Keratinocyte (primary cell): ENCODE data around the gene ATP13A5. TPM values are rescaled to one million over a fixed set of nuclear protein-coding genes. Genes with fewer than 3 reads are reported as not detected.

Experiments
- DNase-seq: peaks from one replicate; pipeline ENCODE4 v3.0.0-alpha.2; 2011; ENCODE audit warnings: low read depth, missing footprints, low spot score
- FAIRE-seq: peaks from 2 replicates; lab custom pipeline; 2011; peaks lifted over from hg19 to GRCh38; lab: Jason Lieb, UNC
- H2AFZ ChIP-seq: 2 replicates; pipeline ENCODE4 v1.6.0; 2012; ENCODE audit warnings: low read length, control low read depth, inconsistent platforms; ENCODE audit not compliant: control insufficient read depth
- H3K27ac ChIP-seq: 2 replicates; pipeline ENCODE4 v1.5.1; 2011; ENCODE audit warnings: low read length; ENCODE audit not compliant: control insufficient read depth, insufficient read depth
- H3K27me3 ChIP-seq: 3 replicates; pipeline ENCODE4 v1.6.0; 2011; ENCODE audit warnings: low read length; ENCODE audit not compliant: control insufficient read depth, insufficient read depth; ENCODE audit errors: extremely low read depth
- H3K36me3 ChIP-seq, 2 experiments: 2 replicates in 1 of 2; 3 replicates in 1 of 2; pipeline ENCODE4 v1.5.1; 2011; ENCODE audit warnings: low read length in 2 of 2, mild to moderate bottlenecking in 1 of 2; ENCODE audit not compliant: control insufficient read depth in 2 of 2, insufficient read depth in 2 of 2; ENCODE audit errors: extremely low read depth in 1 of 2
- H3K4me1 ChIP-seq: 3 replicates; pipeline ENCODE4 v1.5.1; 2011; ENCODE audit warnings: low read length; ENCODE audit not compliant: control insufficient read depth, insufficient read depth; ENCODE audit errors: extremely low read depth
- H3K4me2 ChIP-seq: 3 replicates; pipeline ENCODE4 v1.6.0; 2011; ENCODE audit warnings: low read depth, low read length; ENCODE audit not compliant: control insufficient read depth, insufficient read depth; ENCODE audit errors: extremely low read depth
- H3K4me3 ChIP-seq, 3 experiments: fragments of 200-600 bp in 1 of 3; sonication (generic) in 1 of 3; 2 replicates in 2 of 3; 3 replicates in 1 of 3; pipeline ENCODE4 v1.5.1; 2011 to 2016; ENCODE audit warnings: low read length in 3 of 3, mild to moderate bottlenecking in 3 of 3, control low read depth in 2 of 3, inconsistent platforms in 1 of 3, low read depth in 1 of 3, mixed read lengths in 1 of 3, mixed run types in 1 of 3, moderate library complexity in 1 of 3; ENCODE audit not compliant: control insufficient read depth in 2 of 3, insufficient read depth in 2 of 3; ENCODE audit errors: extremely low read depth in 1 of 3
- H3K79me2 ChIP-seq: 2 replicates; pipeline ENCODE4 v1.6.0; 2012; ENCODE audit warnings: low read length; ENCODE audit not compliant: control insufficient read depth, insufficient read depth
- H3K9ac ChIP-seq: 3 replicates; pipeline ENCODE4 v1.6.0; 2011; ENCODE audit warnings: low read length; ENCODE audit not compliant: control insufficient read depth, insufficient read depth; ENCODE audit errors: extremely low read depth
- H3K9me1 ChIP-seq: 3 replicates; pipeline ENCODE4 v1.6.0; 2011; ENCODE audit warnings: low read length; ENCODE audit not compliant: control insufficient read depth, insufficient read depth; ENCODE audit errors: extremely low read depth
- H3K9me3 ChIP-seq: 2 replicates; pipeline ENCODE4 v1.5.1; 2012; ENCODE audit warnings: low read depth, low read length; ENCODE audit not compliant: control insufficient read depth
- H4K20me1 ChIP-seq: 3 replicates; pipeline ENCODE4 v1.6.0; 2011; ENCODE audit warnings: low read length; ENCODE audit not compliant: control insufficient read depth, insufficient read depth; ENCODE audit errors: extremely low read depth
- EZH2 ChIP-seq: IDR thresholded peaks from one replicate; pipeline ENCODE4 v1.6.1; 2012; ENCODE audit warnings: inconsistent platforms, mild to moderate bottlenecking, low read length, moderate library complexity
- dilution Hi-C: fragments of 300-500 bp; cut with MboI; formaldehyde crosslinking; loops from one replicate; pipeline ENCODE4 v1.7.0; 2020; ENCODE audit warnings: low sequenced_read_pairs; ENCODE audit not compliant: extremely low pct_ligation_motif_present
- polyA plus RNA-seq, 5 experiments: library from polyadenylated mRNA; depleted of rRNA in 3 of 5; stranded (reverse) in 3 of 5; stranded (forward) in 1 of 5; unstranded in 1 of 5; fragments of >200 nt; gene quantifications; 1 replicate in 1 of 5; 2 replicates in 3 of 5; 3 replicates in 1 of 5; pipeline versions ENCODE4 v1.2.1 to v1.2.3, GENCODE V29; 2011 to 2012; ENCODE audit warnings: missing spikeins in 2 of 5, low read depth in 1 of 5, low replicate concordance in 1 of 5
- TF ChIP-seq, protein P1 (sequence below), 3 experiments: IDR thresholded peaks in 1 of 3; conservative IDR thresholded peaks in 1 of 3; optimal IDR thresholded peaks in 1 of 3; 2 replicates in 2 of 3; 3 replicates in 1 of 3; pipeline versions ENCODE3 to v1.5.1; 2011; ENCODE audit warnings: low read length in 3 of 3, mild to moderate bottlenecking in 3 of 3, moderate library complexity in 2 of 3, control low read depth in 1 of 3, inconsistent platforms in 1 of 3; ENCODE audit not compliant: insufficient read depth in 2 of 3; ENCODE audit errors: extremely low read depth in 1 of 3

Gene ATP13A5
- polyA plus RNA-seq, 1 donor (not counting 4 experiments of a cell fraction or from before 2014, with no cell fraction given) = not detected

DNA sequence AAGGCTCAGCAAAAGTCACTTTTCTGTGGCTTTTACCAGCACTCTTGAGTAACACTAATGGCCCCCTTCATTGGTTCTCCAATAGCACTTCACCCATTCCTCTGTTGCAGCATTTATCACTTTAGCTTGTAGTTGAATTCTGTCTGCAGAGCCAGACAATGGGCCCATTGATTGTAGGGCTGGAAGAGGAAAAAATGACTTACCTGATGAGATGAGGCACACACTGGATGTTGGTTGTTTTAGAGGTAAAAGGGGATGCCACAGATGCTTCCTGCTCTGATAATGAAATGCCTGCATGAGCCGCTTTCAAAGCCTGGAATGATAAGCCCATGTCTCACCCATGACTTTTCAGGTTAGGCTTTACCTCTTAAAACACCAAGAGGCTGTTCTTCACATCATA is 73.2 kb downstream of the ATP13A5 start:
- no peak overlapping the region for H3K4me3 ChIP-seq
- H3K79me2 ChIP-seq = no peaks in the 10 kb centered on the region
- H3K27me3 ChIP-seq = no peaks in the 10 kb centered on the region
- no peak overlapping the region for H2AFZ ChIP-seq
- FAIRE-seq (no peak), DNase-seq (no peak)
- no peaks in the 10 kb centered on the region for H3K9me1 ChIP-seq
- dilution Hi-C loops = no loop called here
- no peak overlapping the region for H3K4me2 ChIP-seq
- TF ChIP-seq, protein P1, sequence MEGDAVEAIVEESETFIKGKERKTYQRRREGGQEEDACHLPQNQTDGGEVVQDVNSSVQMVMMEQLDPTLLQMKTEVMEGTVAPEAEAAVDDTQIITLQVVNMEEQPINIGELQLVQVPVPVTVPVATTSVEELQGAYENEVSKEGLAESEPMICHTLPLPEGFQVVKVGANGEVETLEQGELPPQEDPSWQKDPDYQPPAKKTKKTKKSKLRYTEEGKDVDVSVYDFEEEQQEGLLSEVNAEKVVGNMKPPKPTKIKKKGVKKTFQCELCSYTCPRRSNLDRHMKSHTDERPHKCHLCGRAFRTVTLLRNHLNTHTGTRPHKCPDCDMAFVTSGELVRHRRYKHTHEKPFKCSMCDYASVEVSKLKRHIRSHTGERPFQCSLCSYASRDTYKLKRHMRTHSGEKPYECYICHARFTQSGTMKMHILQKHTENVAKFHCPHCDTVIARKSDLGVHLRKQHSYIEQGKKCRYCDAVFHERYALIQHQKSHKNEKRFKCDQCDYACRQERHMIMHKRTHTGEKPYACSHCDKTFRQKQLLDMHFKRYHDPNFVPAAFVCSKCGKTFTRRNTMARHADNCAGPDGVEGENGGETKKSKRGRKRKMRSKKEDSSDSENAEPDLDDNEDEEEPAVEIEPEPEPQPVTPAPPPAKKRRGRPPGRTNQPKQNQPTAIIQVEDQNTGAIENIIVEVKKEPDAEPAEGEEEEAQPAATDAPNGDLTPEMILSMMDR (optimal IDR thresholded peaks at IDR 0.05 in 1 of 3, IDR thresholded peaks at IDR 0.05 in 1 of 3, conservative IDR thresholded peaks at IDR 0.05 in 1 of 3; ENCODE audit: extremely low read depth in 1 of 3, insufficient read depth in 2 of 3, low read length in 3 of 3) = no peak
- TF ChIP-seq EZH2 = no peak
- no peak overlapping the region for H3K9ac ChIP-seq
- no peaks in the 10 kb centered on the region for H4K20me1 ChIP-seq
- no peaks in the 10 kb centered on the region for H3K4me1 ChIP-seq
- no peaks in the 10 kb centered on the region for H3K36me3 ChIP-seq
- H3K9me3 ChIP-seq = no peaks in the 10 kb centered on the region
- H3K27ac ChIP-seq = no peak overlapping the region

DNA sequence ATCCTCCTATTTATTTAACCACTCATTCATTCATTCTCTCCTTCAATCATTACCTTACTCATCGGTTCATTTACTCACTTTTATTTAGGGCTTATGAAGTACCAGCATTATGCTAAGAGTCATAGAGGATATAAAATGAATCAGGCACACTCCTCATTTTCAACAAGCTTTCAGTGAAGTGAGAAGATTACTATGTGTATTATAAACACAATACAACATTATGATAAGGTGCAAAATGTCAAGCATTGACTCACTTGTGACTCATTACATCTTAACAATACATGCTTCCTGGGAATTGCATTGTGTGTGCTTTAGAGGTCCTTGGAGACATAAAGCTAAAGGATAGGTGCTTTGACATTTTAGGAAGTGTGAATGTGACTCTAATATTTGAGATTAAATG is 77.1 kb downstream of the ATP13A5 start:
- Histone ChIP-seq H3K27me3 (no peaks in the 10 kb centered on the region), H3K4me2 (no peak overlapping the region), H3K4me1 (no peaks in the 10 kb centered on the region), H3K79me2 (no peaks in the 10 kb centered on the region), H2AFZ (no peak overlapping the region), H4K20me1 (no peaks in the 10 kb centered on the region), H3K4me3 (no peak overlapping the region), H3K27ac (no peak overlapping the region), H3K9me1 (no peaks in the 10 kb centered on the region), H3K9me3 (no peaks in the 10 kb centered on the region), H3K36me3 (no peaks in the 10 kb centered on the region), H3K9ac (no peak overlapping the region)
- TF ChIP-seq, protein P1 (optimal IDR thresholded peaks at IDR 0.05 in 1 of 3, IDR thresholded peaks at IDR 0.05 in 1 of 3, conservative IDR thresholded peaks at IDR 0.05 in 1 of 3; ENCODE audit: extremely low read depth in 1 of 3, insufficient read depth in 2 of 3, low read length in 3 of 3) = no peak
- no peak for TF ChIP-seq EZH2
- FAIRE-seq (no peak), DNase-seq (peak; percentile 7)
- dilution Hi-C loops = no loop called here
